B cell (primary cell): ENCODE results near the gene CMIP. TPM values are rescaled to one million over a fixed set of nuclear protein-coding genes. Genes with fewer than 3 reads are reported as not detected.
"Not testable (repeated sequence)": the region's sequence is repeated elsewhere in the genome, so short reads cannot be mapped to it uniquely, and the experiment has no call there.

Source experiments
- ATAC-seq: fragments of 200-7000 bp; cut with Tn5 transposase; one replicate; pipeline ENCODE4 v1.10.0; 2021; ENCODE audit warnings: low read depth, mild to moderate bottlenecking, moderate number of reproducible peaks, moderate library complexity
- CTCF ChIA-PET: fragments of 350-600 bp; sonication (Branson Sonifier 250); formaldehyde crosslinking; loops from one replicate; lab custom pipeline; 2021; ENCODE audit warnings: antibody characterized with exemption, inconsistent platforms; lab: Charles Lee
- POLR2A ChIA-PET: fragments of 350-600 bp; sonication (Branson Sonifier 250); formaldehyde crosslinking; loops from one replicate; lab custom pipeline; 2021; ENCODE audit warnings: antibody characterized with exemption; lab: Charles Lee
- DNase-seq: peaks from one replicate; pipeline ENCODE4 v3.0.0; 2013
- H2AFZ ChIP-seq: 2 replicates; pipeline ENCODE4 v1.6.1; 2012; ENCODE audit warnings: mild to moderate bottlenecking, low read depth, low read length; ENCODE audit not compliant: insufficient read depth, poor library complexity, severe bottlenecking
- H3K27ac ChIP-seq, 2 donors: 1 replicate in 1 of 2; 2 replicates in 1 of 2; pipeline ENCODE4 v1.5.1; 2012 to 2013; ENCODE audit warnings: low read length in 2 of 2, mild to moderate bottlenecking in 2 of 2, moderate library complexity in 1 of 2
- H3K27me3 ChIP-seq, 4 experiments: fragments of 200-600 bp in 1 of 4; sonication (generic) in 1 of 4; replicated peaks in 1 of 4; 1 replicate in 2 of 4; 2 replicates in 2 of 4; pipeline versions ENCODE4 v1.6.1 to v1.7.0; 2013 to 2016; ENCODE audit warnings: low read length in 3 of 4, mild to moderate bottlenecking in 2 of 4, mixed read lengths in 1 of 4, moderate library complexity in 1 of 4; ENCODE audit not compliant: insufficient read depth in 4 of 4, control insufficient read depth in 3 of 4; ENCODE audit errors: control extremely low read depth in 1 of 4
- H3K36me3 ChIP-seq, 2 experiments: replicated peaks in 1 of 2; 1 replicate in 1 of 2; 2 replicates in 1 of 2; pipeline versions ENCODE4 v1.6.1 to v1.7.1; 2013; ENCODE audit warnings: low read length in 1 of 2; ENCODE audit not compliant: insufficient read depth in 2 of 2, control insufficient read depth in 1 of 2; ENCODE audit errors: control extremely low read depth in 1 of 2, extremely low read depth in 1 of 2
- H3K4me1 ChIP-seq, 2 donors: fragments of 200-600 bp in 1 of 2; sonication (generic) in 1 of 2; 1 replicate in 1 of 2; 2 replicates in 1 of 2; pipeline versions ENCODE4 v1.5.1 to v1.6.1; 2013 to 2017; ENCODE audit warnings: low read length in 2 of 2; ENCODE audit not compliant: control insufficient read depth in 2 of 2, insufficient read depth in 2 of 2
- H3K4me2 ChIP-seq: replicated peaks from 2 replicates; pipeline ENCODE3; 2012; ENCODE audit warnings: mild to moderate bottlenecking, low read depth, low read length; ENCODE audit not compliant: poor library complexity, severe bottlenecking
- H3K4me3 ChIP-seq, 5 experiments: fragments of 200-600 bp in 1 of 5; sonication (generic) in 1 of 5; 1 replicate in 3 of 5; 2 replicates in 2 of 5; pipeline versions ENCODE4 v1.5.1 to v1.7.0; 2011 to 2016; ENCODE audit warnings: low read length in 4 of 5, mild to moderate bottlenecking in 4 of 5, low read depth in 2 of 5, control low read depth in 1 of 5, moderate library complexity in 1 of 5; ENCODE audit not compliant: insufficient read depth in 1 of 5; ENCODE audit errors: control extremely low read depth in 1 of 5, extremely low read depth in 1 of 5
- H3K79me2 ChIP-seq: fragments of 200-600 bp; sonication (generic); one replicate; pipeline ENCODE4 v1.6.0; 2016; ENCODE audit warnings: low read length; ENCODE audit not compliant: control insufficient read depth, insufficient read depth
- H3K9ac ChIP-seq: fragments of 200-600 bp; sonication (generic); 2 replicates; pipeline ENCODE4 v1.6.1; 2017; ENCODE audit warnings: mild to moderate bottlenecking, low read length, moderate library complexity
- H3K9me3 ChIP-seq, 3 donors: one replicate each; pipeline versions ENCODE4 v1.6.1 to v1.7.1; 2013; ENCODE audit warnings: low read length in 2 of 3; ENCODE audit not compliant: control insufficient read depth in 2 of 3, insufficient read depth in 1 of 3; ENCODE audit errors: control extremely low read depth in 1 of 3
- H4K20me1 ChIP-seq: 2 replicates; pipeline ENCODE4 v1.6.0; 2012; ENCODE audit warnings: mild to moderate bottlenecking, low read length; ENCODE audit not compliant: insufficient read depth, control insufficient read depth, poor library complexity, severe bottlenecking
- H3K27ac Mint-ChIP-seq: one replicate; pipeline ENCODE4 v1.8.0; 2021; ENCODE audit warnings: mixed read lengths
- H3K27me3 Mint-ChIP-seq: one replicate; pipeline ENCODE4 v1.8.0; 2021; ENCODE audit warnings: mixed read lengths
- H3K4me1 Mint-ChIP-seq: one replicate; pipeline ENCODE4 v1.8.0; 2021; ENCODE audit warnings: mixed read lengths
- H3K4me3 Mint-ChIP-seq: one replicate; pipeline ENCODE4 v1.8.0; 2021; ENCODE audit warnings: mixed read lengths
- H3K9me3 Mint-ChIP-seq: one replicate; pipeline ENCODE4 v1.8.0; 2022; ENCODE audit warnings: mixed read lengths; ENCODE audit not compliant: insufficient read depth
- CTCF ChIP-seq: fragments of 200-600 bp; IDR thresholded peaks from one replicate; pipeline ENCODE4 v1.8.0; 2022; ENCODE audit warnings: antibody characterized with exemption, mild to moderate bottlenecking
- EZH2 ChIP-seq: IDR thresholded peaks from 2 replicates; pipeline ENCODE4 v1.6.1; 2012; ENCODE audit warnings: borderline replicate concordance, low read depth, mild to moderate bottlenecking, moderate library complexity, low read length; ENCODE audit not compliant: insufficient read depth, poor library complexity, severe bottlenecking
- WGBS: methylation state at CpG from one replicate; pipeline ENCODE4 v1.1.5; 2013; ENCODE audit warnings: missing lambda C conversion rate; ENCODE audit not compliant: insufficient coverage; 5-methylcytosine and 5-hydroxymethylcytosine counted together
- intact Hi-C: fragments of 100-400 bp; cut with micrococcal nuclease; formaldehyde crosslinking; loops from one replicate; pipeline ENCODE4 v1.10.0; 2022
- polyA plus RNA-seq: library from polyadenylated mRNA; depleted of rRNA; stranded (reverse); fragments of >200 nt; gene quantifications from 2 replicates; pipeline ENCODE4 v1.2.3, GENCODE V29; 2012
- total RNA-seq, 2 donors: library from RNA; stranded (reverse); fragments of 120-200 nt in 1 of 2; gene quantifications; 1 replicate in 1 of 2; 2 replicates in 1 of 2; pipeline versions ENCODE4 v1.2.3 to v1.2.4, GENCODE V29; 2013 to 2022

The CMIP gene
- total and polyA plus RNA-seq, 2 donors (not counting 1 experiment from before 2014, with no cell fraction given) = 27.1 to 155 TPM

- H3K36me3 ChIP-seq, H3K9me3 Mint-ChIP-seq, H3K27me3 ChIP-seq, H3K4me3 ChIP-seq, H3K27ac Mint-ChIP-seq, ATAC-seq, H3K27ac ChIP-seq, intact Hi-C loops, H3K9ac ChIP-seq, H3K4me3 Mint-ChIP-seq, H2AFZ ChIP-seq, H3K27me3 Mint-ChIP-seq, H3K4me2 ChIP-seq, DNase-seq, H3K9me3 ChIP-seq: not testable (repeated sequence)
- H3K4me1 ChIP-seq = peaks cover 11 to 26% of the 10 kb centered on the region in 2 donors
- ChIA-PET CTCF (interaction anchor here (0.8 to 1.0 kb wide), 3 partner anchors 23 to 197 kb away, joined by 3 to 4 read pairs (median 3); no protein-coding TSS in a partner anchor), POLR2A (interaction anchor here (0.5 to 0.7 kb wide), 2 partner anchors 23 to 205 kb away, joined by 3 to 7 read pairs; no protein-coding TSS in a partner anchor)
- peaks cover 99% of the 10 kb centered on the region for H3K79me2 ChIP-seq
- peaks cover 43% of the 10 kb centered on the region for H3K4me1 Mint-ChIP-seq
- WGBS = 100% methylated on average over 1 of the region's 4 CpGs
- H4K20me1 ChIP-seq = peaks cover 90% of the 10 kb centered on the region
These were observed 80.3 kb downstream of the CMIP start for GRCh38 chr16:81524885-81525284.

GRCh38 chr16:81526199-81526598, 81.6 kb downstream of the CMIP start:
- H3K4me3 ChIP-seq = no peak overlapping the region
- H3K4me3 Mint-ChIP-seq = no peak overlapping the region
- H3K9ac ChIP-seq = no peak overlapping the region
- peaks cover 86% of the 10 kb centered on the region for H4K20me1 ChIP-seq
- no peak for ATAC-seq
- H2AFZ ChIP-seq = no peak overlapping the region
- peaks cover 99% of the 10 kb centered on the region for H3K79me2 ChIP-seq
- intact Hi-C loops = no loop called here
- peaks cover 31% of the 10 kb centered on the region for H3K4me1 Mint-ChIP-seq
- no peaks in the 10 kb centered on the region for H3K9me3 Mint-ChIP-seq
- peaks cover 4 to 7% of the 10 kb centered on the region in 2 experiments for H3K36me3 ChIP-seq
- no peaks in the 10 kb centered on the region for H3K27me3 Mint-ChIP-seq
- CTCF ChIA-PET = no interaction called here
- H3K9me3 ChIP-seq = no peaks in the 10 kb centered on the region
- H3K4me1 ChIP-seq = peaks cover 4 to 13% of the 10 kb centered on the region in 2 donors
- DNase-seq = no peak
- WGBS = 80% methylated on average over 1 of the region's 4 CpGs
- H3K4me2 ChIP-seq = no peak overlapping the region
- H3K27ac ChIP-seq = no peak overlapping the region
- POLR2A ChIA-PET = no interaction called here
- H3K27me3 ChIP-seq = no peaks in the 10 kb centered on the region
- TF ChIP-seq CTCF (no peak), EZH2 (no peak)
- no peak overlapping the region for H3K27ac Mint-ChIP-seq
